H1 (cell line): ENCODE measurements around the gene BAZ2B. TPM values are rescaled to one million over a fixed set of nuclear protein-coding genes. Genes with fewer than 3 reads are reported as not detected.

Source experiments
- ASH2L ChIP-seq: fragments of 200-600, 300-600 bp; sonication (generic); IDR thresholded peaks from one replicate; pipeline ENCODE4 v1.7.1; 2017; ENCODE audit warnings: low read length
- BACH1 ChIP-seq: IDR thresholded peaks from 2 replicates; pipeline ENCODE4 v1.6.1; 2012; ENCODE audit warnings: low read length, improper control_type of control experiment
- GTF2F1 ChIP-seq: IDR thresholded peaks from 2 replicates; pipeline ENCODE4 v1.6.1; 2012; ENCODE audit warnings: low read depth, low read length, improper control_type of control experiment, borderline replicate concordance
- POU5F1 ChIP-seq: IDR thresholded peaks from 2 replicates; pipeline ENCODE4 v1.6.1; 2011; ENCODE audit warnings: low read depth, mild to moderate bottlenecking, low read length, moderate library complexity
- RFX5 ChIP-seq: IDR thresholded peaks from 2 replicates; pipeline ENCODE4 v1.6.1; 2011; ENCODE audit warnings: low read depth, low read length, improper control_type of control experiment, borderline replicate concordance
- TBP ChIP-seq: IDR thresholded peaks from 2 replicates; pipeline ENCODE4 v1.6.1; 2011; ENCODE audit warnings: low read depth, low read length, improper control_type of control experiment
- polyA plus RNA-seq, 7 experiments: library from polyadenylated mRNA; depleted of rRNA in 3 of 7; stranded (reverse) in 5 of 7; unstranded in 2 of 7; fragments of >200 nt in 5 of 7; fragments of 200-250 nt in 2 of 7; gene quantifications; 1 replicate in 5 of 7; 2 replicates in 1 of 7; 4 replicates in 1 of 7; pipeline versions ENCODE4 v1.2.1 to v1.2.3, GENCODE V29; 2011 to 2013; ENCODE audit warnings: missing spikeins in 2 of 7, mixed read lengths in 2 of 7
- total RNA-seq: library from RNA; stranded (reverse); fragmentation: NEBNext Ultra II Directional; extraction: Animal tissue kit (Norgen Biotek cat#: 25700); gene quantifications from 2 replicates; pipeline ENCODE4 v1.2.1, GENCODE V29; 2021
- TF ChIP-seq, protein P1 (sequence below): fragments of 300-600 bp; sonication (generic); IDR thresholded peaks from 2 replicates; pipeline ENCODE4 v1.7.1; 2012; ENCODE audit warnings: low read length, moderate library complexity, mild to moderate bottlenecking, inconsistent platforms; ENCODE audit not compliant: insufficient replicate concordance
- TF ChIP-seq, protein P2 (sequence below): IDR thresholded peaks from 2 replicates; pipeline ENCODE4 v1.6.1; 2011; ENCODE audit warnings: low read length, improper control_type of control experiment

The BAZ2B gene
- total and polyA plus RNA-seq, 2 of the 8 experiments (the other 6 are each of a cell fraction or from before 2014, with no cell fraction given), result 15.2 to 46.3 TPM

DNA sequence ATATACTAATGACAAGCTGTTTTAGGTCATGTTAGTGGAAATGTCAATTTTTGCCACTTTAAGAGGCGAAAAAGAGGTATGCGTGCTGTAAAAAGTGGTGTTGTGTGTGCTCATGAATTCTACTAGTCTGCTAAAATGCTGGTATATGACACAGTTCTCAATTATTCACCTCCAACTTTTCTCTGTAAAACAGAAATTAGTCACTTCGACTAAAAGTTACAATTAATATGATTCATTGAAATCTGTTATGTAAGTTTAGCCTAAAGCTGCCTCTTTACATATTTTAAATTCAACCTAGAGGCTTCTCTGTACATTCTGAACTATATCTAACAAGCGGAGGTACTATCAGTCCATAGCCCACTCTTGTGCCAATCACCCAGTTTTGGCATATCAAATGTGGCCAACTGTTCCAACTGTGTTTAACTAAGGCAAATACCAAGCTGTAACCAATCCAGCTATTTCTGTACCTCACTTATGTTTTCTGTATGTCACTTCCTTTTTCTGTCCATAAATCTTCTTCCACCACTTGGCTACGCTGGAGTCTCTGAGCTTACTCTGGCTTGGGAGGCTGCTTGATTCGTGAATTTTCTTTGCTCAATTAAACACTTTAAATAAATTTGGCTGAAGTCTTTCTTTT is 20.8 kb downstream of the BAZ2B start (continued):
- no peak for TF ChIP-seq BACH1
- TF ChIP-seq ASH2L, result no peak
- TF ChIP-seq POU5F1, result no peak
- no peak for TF ChIP-seq GTF2F1
- TF ChIP-seq RFX5, result no peak
- TF ChIP-seq, protein P1, sequence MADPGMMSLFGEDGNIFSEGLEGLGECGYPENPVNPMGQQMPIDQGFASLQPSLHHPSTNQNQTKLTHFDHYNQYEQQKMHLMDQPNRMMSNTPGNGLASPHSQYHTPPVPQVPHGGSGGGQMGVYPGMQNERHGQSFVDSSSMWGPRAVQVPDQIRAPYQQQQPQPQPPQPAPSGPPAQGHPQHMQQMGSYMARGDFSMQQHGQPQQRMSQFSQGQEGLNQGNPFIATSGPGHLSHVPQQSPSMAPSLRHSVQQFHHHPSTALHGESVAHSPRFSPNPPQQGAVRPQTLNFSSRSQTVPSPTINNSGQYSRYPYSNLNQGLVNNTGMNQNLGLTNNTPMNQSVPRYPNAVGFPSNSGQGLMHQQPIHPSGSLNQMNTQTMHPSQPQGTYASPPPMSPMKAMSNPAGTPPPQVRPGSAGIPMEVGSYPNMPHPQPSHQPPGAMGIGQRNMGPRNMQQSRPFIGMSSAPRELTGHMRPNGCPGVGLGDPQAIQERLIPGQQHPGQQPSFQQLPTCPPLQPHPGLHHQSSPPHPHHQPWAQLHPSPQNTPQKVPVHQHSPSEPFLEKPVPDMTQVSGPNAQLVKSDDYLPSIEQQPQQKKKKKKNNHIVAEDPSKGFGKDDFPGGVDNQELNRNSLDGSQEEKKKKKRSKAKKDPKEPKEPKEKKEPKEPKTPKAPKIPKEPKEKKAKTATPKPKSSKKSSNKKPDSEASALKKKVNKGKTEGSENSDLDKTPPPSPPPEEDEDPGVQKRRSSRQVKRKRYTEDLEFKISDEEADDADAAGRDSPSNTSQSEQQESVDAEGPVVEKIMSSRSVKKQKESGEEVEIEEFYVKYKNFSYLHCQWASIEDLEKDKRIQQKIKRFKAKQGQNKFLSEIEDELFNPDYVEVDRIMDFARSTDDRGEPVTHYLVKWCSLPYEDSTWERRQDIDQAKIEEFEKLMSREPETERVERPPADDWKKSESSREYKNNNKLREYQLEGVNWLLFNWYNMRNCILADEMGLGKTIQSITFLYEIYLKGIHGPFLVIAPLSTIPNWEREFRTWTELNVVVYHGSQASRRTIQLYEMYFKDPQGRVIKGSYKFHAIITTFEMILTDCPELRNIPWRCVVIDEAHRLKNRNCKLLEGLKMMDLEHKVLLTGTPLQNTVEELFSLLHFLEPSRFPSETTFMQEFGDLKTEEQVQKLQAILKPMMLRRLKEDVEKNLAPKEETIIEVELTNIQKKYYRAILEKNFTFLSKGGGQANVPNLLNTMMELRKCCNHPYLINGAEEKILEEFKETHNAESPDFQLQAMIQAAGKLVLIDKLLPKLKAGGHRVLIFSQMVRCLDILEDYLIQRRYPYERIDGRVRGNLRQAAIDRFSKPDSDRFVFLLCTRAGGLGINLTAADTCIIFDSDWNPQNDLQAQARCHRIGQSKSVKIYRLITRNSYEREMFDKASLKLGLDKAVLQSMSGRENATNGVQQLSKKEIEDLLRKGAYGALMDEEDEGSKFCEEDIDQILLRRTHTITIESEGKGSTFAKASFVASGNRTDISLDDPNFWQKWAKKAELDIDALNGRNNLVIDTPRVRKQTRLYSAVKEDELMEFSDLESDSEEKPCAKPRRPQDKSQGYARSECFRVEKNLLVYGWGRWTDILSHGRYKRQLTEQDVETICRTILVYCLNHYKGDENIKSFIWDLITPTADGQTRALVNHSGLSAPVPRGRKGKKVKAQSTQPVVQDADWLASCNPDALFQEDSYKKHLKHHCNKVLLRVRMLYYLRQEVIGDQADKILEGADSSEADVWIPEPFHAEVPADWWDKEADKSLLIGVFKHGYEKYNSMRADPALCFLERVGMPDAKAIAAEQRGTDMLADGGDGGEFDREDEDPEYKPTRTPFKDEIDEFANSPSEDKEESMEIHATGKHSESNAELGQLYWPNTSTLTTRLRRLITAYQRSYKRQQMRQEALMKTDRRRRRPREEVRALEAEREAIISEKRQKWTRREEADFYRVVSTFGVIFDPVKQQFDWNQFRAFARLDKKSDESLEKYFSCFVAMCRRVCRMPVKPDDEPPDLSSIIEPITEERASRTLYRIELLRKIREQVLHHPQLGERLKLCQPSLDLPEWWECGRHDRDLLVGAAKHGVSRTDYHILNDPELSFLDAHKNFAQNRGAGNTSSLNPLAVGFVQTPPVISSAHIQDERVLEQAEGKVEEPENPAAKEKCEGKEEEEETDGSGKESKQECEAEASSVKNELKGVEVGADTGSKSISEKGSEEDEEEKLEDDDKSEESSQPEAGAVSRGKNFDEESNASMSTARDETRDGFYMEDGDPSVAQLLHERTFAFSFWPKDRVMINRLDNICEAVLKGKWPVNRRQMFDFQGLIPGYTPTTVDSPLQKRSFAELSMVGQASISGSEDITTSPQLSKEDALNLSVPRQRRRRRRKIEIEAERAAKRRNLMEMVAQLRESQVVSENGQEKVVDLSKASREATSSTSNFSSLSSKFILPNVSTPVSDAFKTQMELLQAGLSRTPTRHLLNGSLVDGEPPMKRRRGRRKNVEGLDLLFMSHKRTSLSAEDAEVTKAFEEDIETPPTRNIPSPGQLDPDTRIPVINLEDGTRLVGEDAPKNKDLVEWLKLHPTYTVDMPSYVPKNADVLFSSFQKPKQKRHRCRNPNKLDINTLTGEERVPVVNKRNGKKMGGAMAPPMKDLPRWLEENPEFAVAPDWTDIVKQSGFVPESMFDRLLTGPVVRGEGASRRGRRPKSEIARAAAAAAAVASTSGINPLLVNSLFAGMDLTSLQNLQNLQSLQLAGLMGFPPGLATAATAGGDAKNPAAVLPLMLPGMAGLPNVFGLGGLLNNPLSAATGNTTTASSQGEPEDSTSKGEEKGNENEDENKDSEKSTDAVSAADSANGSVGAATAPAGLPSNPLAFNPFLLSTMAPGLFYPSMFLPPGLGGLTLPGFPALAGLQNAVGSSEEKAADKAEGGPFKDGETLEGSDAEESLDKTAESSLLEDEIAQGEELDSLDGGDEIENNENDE, result no peak
- TF ChIP-seq, protein P2, sequence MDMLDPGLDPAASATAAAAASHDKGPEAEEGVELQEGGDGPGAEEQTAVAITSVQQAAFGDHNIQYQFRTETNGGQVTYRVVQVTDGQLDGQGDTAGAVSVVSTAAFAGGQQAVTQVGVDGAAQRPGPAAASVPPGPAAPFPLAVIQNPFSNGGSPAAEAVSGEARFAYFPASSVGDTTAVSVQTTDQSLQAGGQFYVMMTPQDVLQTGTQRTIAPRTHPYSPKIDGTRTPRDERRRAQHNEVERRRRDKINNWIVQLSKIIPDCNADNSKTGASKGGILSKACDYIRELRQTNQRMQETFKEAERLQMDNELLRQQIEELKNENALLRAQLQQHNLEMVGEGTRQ, result no peak
- no peak for TF ChIP-seq TBP
